HCT116 (cell line): Measurements from ENCODE around the gene TTC1. TPM values are rescaled to one million over a fixed set of nuclear protein-coding genes. Genes with fewer than 3 reads are reported as not detected.

Source experiments
- ATAC-seq: fragments of 200-7000 bp; cut with Tn5 transposase; 2 replicates; pipeline ENCODE4 v1.9.1; 2020; ENCODE audit warnings: mild to moderate bottlenecking, moderate library complexity
- BruUV-seq: library from RNA; stranded (reverse); fragments of 400-500 nt; replicated peaks from 2 replicates; lab custom pipeline; 2021; lab: Mats Ljungman, UMichigan
- CTCF ChIA-PET: fragments of 300-600 bp; sonication (Branson Sonifier 250); formaldehyde crosslinking; loops from one replicate; lab custom pipeline; 2021; ENCODE audit warnings: antibody characterized with exemption; lab: Charles Lee
- POLR2A ChIA-PET: fragments of 300-600, 350-600 bp; sonication (Branson Sonifier 250); formaldehyde crosslinking; loops from one replicate; lab custom pipeline; 2021; ENCODE audit warnings: antibody characterized with exemption; lab: Charles Lee
- RAD21 ChIA-PET, 2 experiments: fragments of 300-600 bp; sonication (Branson Sonifier 250); formaldehyde crosslinking; loops; one replicate each; lab custom pipeline; 2023; ENCODE audit warnings: low total read pairs in 2 of 2; ENCODE audit not compliant: uncharacterized antibody in 2 of 2, unreplicated experiment in 2 of 2, low non-redundant PET in 1 of 2; lab: Charles Lee
- DNase-seq: peaks from one replicate; pipeline ENCODE4 v3.0.0-alpha.2; 2010; ENCODE audit warnings: low read depth, low spot score
- H2AFZ ChIP-seq: fragments of 200-600 bp; shearing (Covaris generic), sonication (generic); 2 replicates; pipeline ENCODE4 v1.6.1; 2017; ENCODE audit warnings: low read depth, mixed run types, mixed read lengths, antibody characterized with exemption, low read length; ENCODE audit not compliant: poor library complexity, severe bottlenecking
- H3K27ac ChIP-seq: 2 replicates; pipeline ENCODE4 v1.5.1; 2012; ENCODE audit warnings: low read depth, low read length
- H3K27me3 ChIP-seq: fragments of 200-600 bp; sonication (generic); 2 replicates; pipeline ENCODE4 v1.6.1; 2016; ENCODE audit warnings: mixed run types, low read length, mixed read lengths; ENCODE audit not compliant: insufficient read depth
- H3K36me3 ChIP-seq, 2 experiments: fragments of 200-500 bp in 1 of 2; fragments of 200-600 bp in 1 of 2; sonication (Bioruptor generic) in 1 of 2; sonication (generic) in 1 of 2; 2 replicates each; pipeline versions ENCODE4 v1.5.1 to v1.6.1; 2014 to 2016; ENCODE audit warnings: low read length in 2 of 2, inconsistent platforms in 1 of 2, mixed read lengths in 1 of 2, mixed run types in 1 of 2; ENCODE audit not compliant: insufficient read depth in 2 of 2, control insufficient read depth in 1 of 2
- H3K4me1 ChIP-seq, 2 experiments: fragments of 200-600 bp in 1 of 2; sonication (generic) in 1 of 2; 2 replicates each; pipeline versions ENCODE4 v1.5.1 to v1.6.1; 2012 to 2017; ENCODE audit warnings: low read length in 2 of 2, inconsistent platforms in 1 of 2, mild to moderate bottlenecking in 1 of 2, mixed read lengths in 1 of 2, mixed run types in 1 of 2, moderate library complexity in 1 of 2; ENCODE audit not compliant: insufficient read depth in 2 of 2, control insufficient read depth in 1 of 2
- H3K4me2 ChIP-seq: fragments of 200-600 bp; sonication (generic); 2 replicates; pipeline ENCODE4 v1.6.1; 2017; ENCODE audit warnings: mixed run types, low read length, mixed read lengths
- H3K4me3 ChIP-seq, 2 experiments: fragments of 200-600 bp in 1 of 2; sonication (generic) in 1 of 2; replicated peaks in 1 of 2; 2 replicates each; pipeline ENCODE4 v1.5.1; 2011 to 2016; ENCODE audit warnings: low read length in 2 of 2, control low read depth in 1 of 2, low read depth in 1 of 2, mild to moderate bottlenecking in 1 of 2, mixed read lengths in 1 of 2, mixed run types in 1 of 2
- H3K79me2 ChIP-seq: fragments of 200-600 bp; sonication (generic); 2 replicates; pipeline ENCODE4 v1.6.1; 2017; ENCODE audit warnings: mild to moderate bottlenecking, mixed run types, low read length, moderate library complexity, mixed read lengths; ENCODE audit not compliant: insufficient read depth
- H3K9ac ChIP-seq: fragments of 200-600 bp; sonication (generic); 2 replicates; pipeline ENCODE4 v1.6.1; 2016; ENCODE audit warnings: low read length, mixed read lengths
- H3K9me2 ChIP-seq: fragments of 200-600 bp; sonication (generic), shearing (Covaris generic); 2 replicates; pipeline ENCODE4 v1.6.1; 2017; ENCODE audit warnings: mixed run types, mild to moderate bottlenecking, moderate library complexity; ENCODE audit not compliant: insufficient read depth
- H3K9me3 ChIP-seq, 2 experiments: fragments of 200-500 bp in 1 of 2; fragments of 200-600 bp in 1 of 2; sonication (Bioruptor generic) in 1 of 2; sonication (generic) in 1 of 2; 2 replicates each; pipeline ENCODE4 v1.6.1; 2014 to 2017; ENCODE audit warnings: low read length in 2 of 2, mixed read lengths in 2 of 2, inconsistent platforms in 1 of 2, low read depth in 1 of 2, mild to moderate bottlenecking in 1 of 2, mixed run types in 1 of 2, moderate library complexity in 1 of 2; ENCODE audit not compliant: control insufficient read depth in 1 of 2, insufficient read depth in 1 of 2
- H4K20me1 ChIP-seq: fragments of 200-600 bp; sonication (generic), shearing (Covaris generic); 2 replicates; pipeline ENCODE4 v1.6.1; 2017; ENCODE audit warnings: mixed run types, mild to moderate bottlenecking, moderate library complexity; ENCODE audit not compliant: insufficient read depth
- ATF3 ChIP-seq: IDR thresholded peaks from 2 replicates; pipeline ENCODE4 v1.6.1; 2012
- CEBPB ChIP-seq: IDR thresholded peaks from 2 replicates; pipeline ENCODE4 v1.6.1; 2012; ENCODE audit warnings: low read depth
- EGR1 ChIP-seq: IDR thresholded peaks from 2 replicates; pipeline ENCODE4 v1.6.1; 2012; ENCODE audit warnings: low read depth
- ELF1 ChIP-seq: IDR thresholded peaks from 2 replicates; pipeline ENCODE4 v1.6.1; 2012; ENCODE audit warnings: low read depth, borderline replicate concordance
- EZH2 ChIP-seq: fragments of 200-600 bp; sonication (generic); IDR thresholded peaks from 2 replicates; pipeline ENCODE4 v1.6.1; 2017; ENCODE audit warnings: antibody characterized with exemption, mixed run types
- EZH2phosphoT487 ChIP-seq: fragments of 200-600 bp; IDR thresholded peaks from 2 replicates; pipeline ENCODE4 v1.6.1; 2018; ENCODE audit warnings: antibody characterized with exemption, borderline replicate concordance
- FOSL1 ChIP-seq: IDR thresholded peaks from 2 replicates; pipeline ENCODE4 v1.6.1; 2012; ENCODE audit warnings: low read depth
- POLR2A ChIP-seq: IDR thresholded peaks from 2 replicates; pipeline ENCODE4 v1.7.0; 2011; ENCODE audit warnings: borderline replicate concordance; ENCODE audit not compliant: insufficient read depth, insufficient read length; ENCODE audit errors: extremely low read depth
- POLR2AphosphoS5 ChIP-seq: IDR thresholded peaks from 2 replicates; pipeline ENCODE4 v1.6.1; 2011; ENCODE audit warnings: mild to moderate bottlenecking, low read depth, low read length, moderate library complexity
- RAD21 ChIP-seq: IDR thresholded peaks from 2 replicates; pipeline ENCODE4 v1.6.1; 2012; ENCODE audit warnings: low read depth, mild to moderate bottlenecking
- SIN3A ChIP-seq: IDR thresholded peaks from 2 replicates; pipeline ENCODE4 v1.6.1; 2012; ENCODE audit warnings: low read depth
- SP1 ChIP-seq: IDR thresholded peaks from 2 replicates; pipeline ENCODE4 v1.6.1; 2012; ENCODE audit warnings: low read depth
- SRF ChIP-seq: IDR thresholded peaks from 2 replicates; pipeline ENCODE4 v1.6.1; 2012; ENCODE audit warnings: low read depth
- TCF7L2 ChIP-seq: IDR thresholded peaks from 2 replicates; pipeline ENCODE4 v1.7.0; 2011; ENCODE audit warnings: borderline replicate concordance, inconsistent platforms; ENCODE audit not compliant: insufficient read depth, insufficient read length; ENCODE audit errors: extremely low read depth
- YY1 ChIP-seq: IDR thresholded peaks from 2 replicates; pipeline ENCODE4 v1.6.1; 2011; ENCODE audit warnings: low read length, low read depth, moderate library complexity, mild to moderate bottlenecking; ENCODE audit not compliant: insufficient replicate concordance; ENCODE audit errors: extremely low read depth
- ZBTB33 ChIP-seq: IDR thresholded peaks from 2 replicates; pipeline ENCODE4 v1.6.1; 2011; ENCODE audit warnings: mild to moderate bottlenecking, low read length, moderate library complexity; ENCODE audit not compliant: insufficient replicate concordance; ENCODE audit errors: extremely low read depth
- ZFX ChIP-seq: fragments of 450-650 bp; IDR thresholded peaks from 2 replicates; pipeline ENCODE4 v1.6.1; 2017
- ZNF274 ChIP-seq: fragments of 200-500 bp; sonication (Bioruptor generic); IDR thresholded peaks from 2 replicates; pipeline ENCODE4 v1.6.1; 2014; ENCODE audit warnings: mild to moderate bottlenecking, low read depth, low read length, inconsistent platforms
- intact Hi-C: fragments of 100-400 bp; cut with micrococcal nuclease; formaldehyde crosslinking; loops from 2 replicates; pipeline ENCODE4 v1.10.0; 2022
- total RNA-seq: library from RNA; stranded (reverse); gene quantifications from one replicate; pipeline ENCODE4 v1.2.1, GENCODE V29; 2021; ENCODE audit not compliant: unreplicated experiment
- TF ChIP-seq, protein P1 (sequence below): IDR thresholded peaks from 2 replicates; pipeline ENCODE4 v1.6.1; 2012
- TF ChIP-seq, protein P2 (sequence below): IDR thresholded peaks from 2 replicates; pipeline ENCODE4 v1.6.1; 2012; ENCODE audit warnings: low read depth

The TTC1 gene
- total RNA-seq, 1 experiment from 2014 or later, result 48.1 TPM

GRCh38 chr5:160084144-160084543, 75.2 kb downstream of the TTC1 start:
- no peaks in the 10 kb centered on the region for H3K9me2 ChIP-seq
- no TSS peak for BruUV-seq
- H3K36me3 ChIP-seq, result no peaks in the 10 kb centered on the region
- H2AFZ ChIP-seq, result no peak overlapping the region
- H3K27ac ChIP-seq, result no peak overlapping the region
- no peaks in the 10 kb centered on the region for H4K20me1 ChIP-seq
- peaks cover 0 to 12% of the 10 kb centered on the region in 2 experiments; a peak in 2 of 4 replicates for H3K4me1 ChIP-seq
- no peak overlapping the region for H3K9ac ChIP-seq
- DNase-seq, result no peak
- ATAC-seq, result no peak
- ChIA-PET POLR2A (no interaction called here), CTCF (no interaction called here), RAD21 (no interaction called here)
- TF ChIP-seq, protein P1, sequence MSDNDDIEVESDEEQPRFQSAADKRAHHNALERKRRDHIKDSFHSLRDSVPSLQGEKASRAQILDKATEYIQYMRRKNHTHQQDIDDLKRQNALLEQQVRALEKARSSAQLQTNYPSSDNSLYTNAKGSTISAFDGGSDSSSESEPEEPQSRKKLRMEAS, result no peak
- TF ChIP-seq YY1, result no peak
- no peak for TF ChIP-seq ELF1
- TF ChIP-seq FOSL1, result no peak
- TF ChIP-seq ZNF274, result no peak
- no peak for TF ChIP-seq EZH2
- TF ChIP-seq SIN3A, result no peak
- no peak for TF ChIP-seq ZBTB33
- TF ChIP-seq POLR2AphosphoS5, result no peak
- no peak for TF ChIP-seq EZH2phosphoT487
- no peak for TF ChIP-seq RAD21
- TF ChIP-seq CEBPB, result no peak
- TF ChIP-seq EGR1, result no peak
- TF ChIP-seq POLR2A, result no peak
- TF ChIP-seq SRF, result no peak
- TF ChIP-seq ZFX, result no peak
- TF ChIP-seq TCF7L2, result no peak
- TF ChIP-seq, protein P2, sequence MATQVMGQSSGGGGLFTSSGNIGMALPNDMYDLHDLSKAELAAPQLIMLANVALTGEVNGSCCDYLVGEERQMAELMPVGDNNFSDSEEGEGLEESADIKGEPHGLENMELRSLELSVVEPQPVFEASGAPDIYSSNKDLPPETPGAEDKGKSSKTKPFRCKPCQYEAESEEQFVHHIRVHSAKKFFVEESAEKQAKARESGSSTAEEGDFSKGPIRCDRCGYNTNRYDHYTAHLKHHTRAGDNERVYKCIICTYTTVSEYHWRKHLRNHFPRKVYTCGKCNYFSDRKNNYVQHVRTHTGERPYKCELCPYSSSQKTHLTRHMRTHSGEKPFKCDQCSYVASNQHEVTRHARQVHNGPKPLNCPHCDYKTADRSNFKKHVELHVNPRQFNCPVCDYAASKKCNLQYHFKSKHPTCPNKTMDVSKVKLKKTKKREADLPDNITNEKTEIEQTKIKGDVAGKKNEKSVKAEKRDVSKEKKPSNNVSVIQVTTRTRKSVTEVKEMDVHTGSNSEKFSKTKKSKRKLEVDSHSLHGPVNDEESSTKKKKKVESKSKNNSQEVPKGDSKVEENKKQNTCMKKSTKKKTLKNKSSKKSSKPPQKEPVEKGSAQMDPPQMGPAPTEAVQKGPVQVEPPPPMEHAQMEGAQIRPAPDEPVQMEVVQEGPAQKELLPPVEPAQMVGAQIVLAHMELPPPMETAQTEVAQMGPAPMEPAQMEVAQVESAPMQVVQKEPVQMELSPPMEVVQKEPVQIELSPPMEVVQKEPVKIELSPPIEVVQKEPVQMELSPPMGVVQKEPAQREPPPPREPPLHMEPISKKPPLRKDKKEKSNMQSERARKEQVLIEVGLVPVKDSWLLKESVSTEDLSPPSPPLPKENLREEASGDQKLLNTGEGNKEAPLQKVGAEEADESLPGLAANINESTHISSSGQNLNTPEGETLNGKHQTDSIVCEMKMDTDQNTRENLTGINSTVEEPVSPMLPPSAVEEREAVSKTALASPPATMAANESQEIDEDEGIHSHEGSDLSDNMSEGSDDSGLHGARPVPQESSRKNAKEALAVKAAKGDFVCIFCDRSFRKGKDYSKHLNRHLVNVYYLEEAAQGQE, result no peak
- no peak for TF ChIP-seq SP1
- TF ChIP-seq ATF3, result no peak
- H3K4me2 ChIP-seq, result no peak overlapping the region
- no peaks in the 10 kb centered on the region for H3K27me3 ChIP-seq
- intact Hi-C loops, result no loop called here
- H3K9me3 ChIP-seq, result no peaks in the 10 kb centered on the region
- no peak overlapping the region for H3K4me3 ChIP-seq
- H3K79me2 ChIP-seq, result no peaks in the 10 kb centered on the region
